Heart left ventricle (tissue), 16 donors: ENCODE data around the gene NECAB2. TPM values are rescaled to one million over a fixed set of nuclear protein-coding genes. Genes with fewer than 3 reads are reported as not detected.
A peak's percentile ranks its signal among the peaks of the same experiment; 100 is the strongest.

Experiments used
- ATAC-seq, 4 donors: fragments of 200-7000 bp; cut with Tn5 transposase; one replicate each; pipeline ENCODE4 v1.9.1; 2020 to 2022; ENCODE audit warnings: moderate library complexity in 4 of 4, mild to moderate bottlenecking in 3 of 4, moderate number of reproducible peaks in 1 of 4
- DNase-seq, 5 donors: peaks; one replicate each; pipeline ENCODE4 v3.0.0-alpha.2; 2020
- H3K27ac ChIP-seq, 12 donors: fragments of 200-600 bp; sonication (generic) in 4 of 12; one replicate each; pipeline versions ENCODE4 v1.5.0 to v1.8.0; 2016 to 2022; ENCODE audit warnings: mild to moderate bottlenecking in 2 of 12
- H3K27me3 ChIP-seq, 9 donors: fragments of 200-600 bp; sonication (generic) in 2 of 9; one replicate each; pipeline versions ENCODE4 v1.5.1 to v1.8.0; 2016 to 2022; ENCODE audit warnings: mild to moderate bottlenecking in 3 of 9
- H3K36me3 ChIP-seq, 9 donors: fragments of 200-600 bp; sonication (generic) in 2 of 9; one replicate each; pipeline versions ENCODE4 v1.5.0 to v1.8.0; 2018 to 2022; ENCODE audit warnings: mild to moderate bottlenecking in 2 of 9
- H3K4me1 ChIP-seq, 12 donors: fragments of 200-600 bp; sonication (generic) in 4 of 12; one replicate each; pipeline versions ENCODE4 v1.5.0 to v1.8.0; 2016 to 2022; ENCODE audit warnings: mild to moderate bottlenecking in 3 of 12
- H3K4me3 ChIP-seq, 12 donors: fragments of 200-600 bp; sonication (generic) in 4 of 12; one replicate each; pipeline versions ENCODE4 v1.5.0 to v1.8.0; 2017 to 2022; ENCODE audit warnings: mild to moderate bottlenecking in 9 of 12, moderate library complexity in 4 of 12
- H3K9me3 ChIP-seq, 12 donors: fragments of 200-600 bp; sonication (generic) in 4 of 12; one replicate each; pipeline versions ENCODE4 v1.5.0 to v1.8.0; 2016 to 2022; ENCODE audit warnings: mild to moderate bottlenecking in 1 of 12
- POLR2A ChIP-seq, 2 donors: fragments of 450-650 bp; IDR thresholded peaks; one replicate each; pipeline ENCODE4 v1.6.1; 2017; ENCODE audit warnings: antibody characterized with exemption in 2 of 2, mild to moderate bottlenecking in 2 of 2, moderate library complexity in 2 of 2
- WGBS, 4 donors: extraction: QIAGEN DNeasy Blood & Tissue Kit in 2 of 4; methylation state at CpG; one replicate each; pipeline versions ENCODE4 v1.1.5 to v1.1.7; 2013 to 2018; 5-methylcytosine and 5-hydroxymethylcytosine counted together
- intact Hi-C, 10 donors: fragments of 100-400 bp; cut with DNase I; formaldehyde crosslinking; loops; one replicate each; pipeline versions ENCODE4 v1.11.1 to v1.14.2; 2022
- polyA plus RNA-seq, 2 donors: library from polyadenylated mRNA; stranded (reverse); fragments of 200-250 nt; gene quantifications; one replicate each; pipeline ENCODE4 v1.2.3, GENCODE V29; 2013
- total RNA-seq, 9 donors: library from RNA; depleted of rRNA in 2 of 9; stranded (reverse); fragments of >200 nt in 2 of 9; fragmentation: NEBNext Ultra II Directional in 3 of 9; extraction: Animal tissue kit (Norgen Biotek cat#: 25700) in 3 of 9; gene quantifications; one replicate each; pipeline versions ENCODE4 v1.1.0 to v1.2.4, GENCODE V29; 2016 to 2023
- TF ChIP-seq, protein P1 (sequence below), 12 donors: fragments of 200-600 bp; sonication (generic) in 4 of 12; IDR thresholded peaks; one replicate each; pipeline versions ENCODE4 v1.5.0 to v1.8.0; 2018 to 2022; ENCODE audit warnings: antibody characterized with exemption in 12 of 12, mild to moderate bottlenecking in 5 of 12
- donor health status: ischemic (EF 13 %, LVEDD 7.1; RV severe dilation, severe dysfunction).
- donor health status: healthy with polysubstance abuse.
- donor health status: DM: no; HTN: yes; CAD: no.
- donor health status: DM: no; HTN: no; CAD: no.
- donor health status: ischemic (EF 25% LVEDD 6.9; RV normal size, moderate dysfunction).
- donor health status: ischemic (EF 25% LVEDD 5.7; RV mildly dilated, moderate dysfunction).
- donor health status: healthy.
- donor health status: DM: yes; HTN: yes; CAD: no.
- donor health status: ischemic (EF 35%, LVEDD 5.7; RV mildly dilated, moderate dysfunction).
- donor health status: nonischemic (EF 11% LVEDD 7.7; RV severe dilation, severe dysfunction).
- donor health status: DM: yes; HTN: yes; CAD: no.
- donor health status: PGD.
- donor health status: ischemic (EF 29% LVEDD 5.4; RV normal size, mild dysfunction).
- donor health status: nonischemic (EF 23%, LVEDD 6.1; RV moderate dilation, normal function).

NECAB2 gene
- total and polyA plus RNA-seq, 11 donors: 0.24 to 2.1 (median 0.88) TPM; not detected in 2

DNA sequence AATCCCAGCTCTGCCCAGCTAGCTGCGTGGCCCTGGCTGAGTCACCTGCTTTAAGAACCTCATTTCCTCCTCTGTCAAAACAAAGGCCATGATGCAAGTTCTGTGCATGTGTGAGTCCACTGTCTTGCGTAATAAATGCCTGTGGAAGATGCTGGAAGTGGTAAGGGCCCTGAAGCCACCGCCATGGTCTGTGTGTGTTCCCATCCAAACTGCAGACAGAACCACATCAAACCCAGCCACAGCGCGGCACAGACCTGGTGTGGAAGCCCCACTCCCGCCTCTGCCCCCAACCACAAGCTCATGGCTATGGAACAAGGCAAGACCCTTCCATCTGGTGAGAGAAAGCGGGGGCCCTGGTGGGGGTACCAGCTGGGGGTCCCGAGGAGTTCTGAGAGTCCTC, 26.0 kb downstream of the NECAB2 start:
- Histone ChIP-seq H3K27me3 (peaks cover 0 to 19% (median 0%) of the 10 kb centered on the region in 9 donors), H3K4me3 (no peak overlapping the region), H3K4me1 (peaks cover 0 to 21% (median 5%) of the 10 kb centered on the region in 12 donors), H3K27ac (no peak overlapping the region), H3K36me3 (no peaks in the 10 kb centered on the region), H3K9me3 (no peaks in the 10 kb centered on the region)
- WGBS, 4 donors: 85 to 95% (median 92%) methylated on average over 6 to 8 of the region's 8 CpGs
- peak in 1 of 4 donors; percentile 34 for ATAC-seq
- peak in 1 of 5 donors; percentile 61 for DNase-seq
- intact Hi-C loops: no loop called here
- TF ChIP-seq, protein P1, sequence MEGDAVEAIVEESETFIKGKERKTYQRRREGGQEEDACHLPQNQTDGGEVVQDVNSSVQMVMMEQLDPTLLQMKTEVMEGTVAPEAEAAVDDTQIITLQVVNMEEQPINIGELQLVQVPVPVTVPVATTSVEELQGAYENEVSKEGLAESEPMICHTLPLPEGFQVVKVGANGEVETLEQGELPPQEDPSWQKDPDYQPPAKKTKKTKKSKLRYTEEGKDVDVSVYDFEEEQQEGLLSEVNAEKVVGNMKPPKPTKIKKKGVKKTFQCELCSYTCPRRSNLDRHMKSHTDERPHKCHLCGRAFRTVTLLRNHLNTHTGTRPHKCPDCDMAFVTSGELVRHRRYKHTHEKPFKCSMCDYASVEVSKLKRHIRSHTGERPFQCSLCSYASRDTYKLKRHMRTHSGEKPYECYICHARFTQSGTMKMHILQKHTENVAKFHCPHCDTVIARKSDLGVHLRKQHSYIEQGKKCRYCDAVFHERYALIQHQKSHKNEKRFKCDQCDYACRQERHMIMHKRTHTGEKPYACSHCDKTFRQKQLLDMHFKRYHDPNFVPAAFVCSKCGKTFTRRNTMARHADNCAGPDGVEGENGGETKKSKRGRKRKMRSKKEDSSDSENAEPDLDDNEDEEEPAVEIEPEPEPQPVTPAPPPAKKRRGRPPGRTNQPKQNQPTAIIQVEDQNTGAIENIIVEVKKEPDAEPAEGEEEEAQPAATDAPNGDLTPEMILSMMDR (IDR thresholded peaks at IDR 0.05): no peak
- no peak for TF ChIP-seq POLR2A (IDR thresholded peaks at IDR 0.05)

DNA sequence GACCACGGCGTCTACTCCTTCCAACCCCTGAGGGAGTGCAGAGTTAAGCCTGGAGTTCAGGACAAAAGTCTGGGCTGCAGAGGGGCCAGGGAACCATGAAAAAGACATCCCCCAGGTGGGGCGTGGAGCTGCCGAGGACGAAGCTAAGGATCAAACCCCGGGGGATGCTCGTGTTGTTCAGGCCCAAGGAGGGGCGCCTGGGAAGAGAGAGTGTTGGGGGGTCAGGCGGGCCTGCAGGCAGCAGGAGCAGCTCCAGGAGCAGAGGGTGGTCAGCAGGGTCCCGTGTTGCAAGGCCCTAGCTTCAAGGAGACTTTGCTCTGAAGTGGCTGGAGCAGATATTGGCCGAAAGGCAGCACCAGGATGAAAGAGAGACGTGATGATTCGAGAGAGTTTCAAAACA, 26.7 kb downstream of the NECAB2 start:
- H3K4me1 ChIP-seq: peaks cover 0 to 21% (median 5%) of the 10 kb centered on the region in 12 donors
- no peaks in the 10 kb centered on the region for H3K9me3 ChIP-seq
- no peak overlapping the region for H3K4me3 ChIP-seq
- DNase-seq: no peak
- 77 to 84% (median 81%) methylated on average over 13 of the region's 13 CpGs for WGBS, 4 donors
- intact Hi-C loops: no loop called here
- TF ChIP-seq POLR2A (IDR thresholded peaks at IDR 0.05): no peak
- TF ChIP-seq, protein P1 (IDR thresholded peaks at IDR 0.05): no peak
- H3K27ac ChIP-seq: no peak overlapping the region
- peaks cover 0 to 19% (median 0%) of the 10 kb centered on the region in 9 donors for H3K27me3 ChIP-seq
- no peaks in the 10 kb centered on the region for H3K36me3 ChIP-seq
- ATAC-seq: no peak

DNA sequence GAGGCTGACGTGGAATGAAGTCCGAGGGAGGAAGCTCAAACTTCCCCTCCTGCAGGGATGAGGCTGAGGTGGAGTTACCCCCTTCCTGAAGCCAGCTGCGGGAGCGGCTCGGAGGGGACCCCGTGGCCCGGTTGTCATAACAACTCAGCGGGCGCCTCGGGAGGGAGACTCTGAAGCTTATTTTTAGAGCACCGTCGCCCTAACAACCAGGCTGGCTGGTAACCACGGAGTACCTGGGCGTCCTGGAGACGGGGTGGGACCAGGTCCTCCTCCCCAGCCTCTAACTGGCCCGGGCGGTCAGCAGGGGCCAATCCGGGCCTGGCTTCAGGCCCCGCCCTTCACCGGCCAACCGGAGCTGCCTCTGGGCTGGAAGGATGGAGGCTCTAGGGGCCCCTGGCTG, 27.7 kb downstream of the NECAB2 start:
- intact Hi-C loops: no loop called here
- peak; percentile 25 to 63 (median 49) for DNase-seq
- Histone ChIP-seq H3K36me3 (no peaks in the 10 kb centered on the region), H3K9me3 (no peaks in the 10 kb centered on the region), H3K27ac (no peak overlapping the region), H3K27me3 (peaks cover 0 to 19% (median 0%) of the 10 kb centered on the region in 9 donors), H3K4me3 (no peak overlapping the region), H3K4me1 (peaks cover 0 to 21% (median 5%) of the 10 kb centered on the region in 12 donors)
- WGBS, 4 donors: 11 to 15% (median 13%) methylated on average over 21 of the region's 21 CpGs
- TF ChIP-seq POLR2A (IDR thresholded peaks at IDR 0.05): no peak
- TF ChIP-seq, protein P1 (IDR thresholded peaks at IDR 0.05): no peak
- peak; percentile 54 to 79 (median 68) for ATAC-seq

DNA sequence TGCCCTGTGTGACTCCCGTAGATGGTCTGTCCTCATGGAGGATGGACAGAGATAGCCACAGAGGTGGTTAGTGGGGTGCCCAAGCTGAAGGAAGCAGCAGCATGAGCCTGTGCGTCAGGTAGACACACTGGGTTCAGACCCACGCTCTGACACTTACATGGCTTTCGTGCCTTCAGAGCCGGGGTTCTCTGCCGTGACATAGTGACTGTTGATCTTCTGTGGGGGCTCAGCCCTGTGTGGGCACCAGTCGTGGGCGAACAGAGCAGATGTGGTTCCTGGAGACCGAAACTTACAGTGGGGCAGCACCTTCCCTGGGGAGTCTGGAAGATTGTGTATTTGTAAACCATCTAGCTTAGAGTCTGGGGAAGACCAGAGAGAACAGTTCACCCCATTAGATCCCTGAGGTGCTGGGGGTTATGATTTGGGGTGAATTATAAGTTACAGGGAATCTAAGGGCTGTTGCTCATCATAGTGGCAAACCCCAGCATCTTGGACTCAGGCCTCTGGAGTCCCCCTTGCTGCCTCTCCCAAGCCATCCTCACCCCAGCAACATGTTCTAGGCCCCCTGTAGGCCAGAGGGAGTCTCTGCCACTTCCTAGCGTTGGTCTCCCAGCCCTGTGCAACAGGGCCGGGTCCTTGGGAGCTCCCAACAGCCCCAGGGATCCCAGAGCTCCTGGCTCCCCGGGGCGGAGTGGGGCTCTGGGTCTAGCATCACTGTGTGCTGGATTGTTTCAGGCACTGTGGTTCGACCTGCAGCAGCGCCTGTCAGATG, 28.6 kb downstream of the NECAB2 start:
- peaks cover 0 to 21% (median 5%) of the 10 kb centered on the region in 12 donors for H3K4me1 ChIP-seq
- intact Hi-C loops: no loop called here
- ATAC-seq (no peak), DNase-seq (no peak)
- H3K9me3 ChIP-seq: no peaks in the 10 kb centered on the region
- no peak overlapping the region for H3K27ac ChIP-seq
- H3K4me3 ChIP-seq: no peak overlapping the region
- WGBS, 4 donors: 84 to 87% (median 85%) methylated on average over 6 to 15 of the region's 15 CpGs
- TF ChIP-seq, protein P1 (IDR thresholded peaks at IDR 0.05): no peak
- no peak for TF ChIP-seq POLR2A (IDR thresholded peaks at IDR 0.05)
- H3K27me3 ChIP-seq: peaks cover 0 to 19% (median 0%) of the 10 kb centered on the region in 9 donors
- H3K36me3 ChIP-seq: no peaks in the 10 kb centered on the region
